Transverse colon (tissue), 4 donors: ENCODE measurements around the gene APOA1.

Experiments
- EP300 ChIP-seq: sonication (generic); formaldehyde crosslinking; IDR thresholded peaks from one replicate; pipeline ENCODE4 v1.6.1; 2017; ENCODE audit warnings: antibody characterized with exemption, low read depth
- POLR2A ChIP-seq: fragments of 450-650 bp; IDR thresholded peaks from one replicate; pipeline ENCODE4 v1.6.1; 2016; ENCODE audit warnings: antibody characterized with exemption, mild to moderate bottlenecking, moderate library complexity
- POLR2AphosphoS5 ChIP-seq, 3 donors: sonication (generic); formaldehyde crosslinking; IDR thresholded peaks; one replicate each; pipeline ENCODE4 v1.6.1; 2016; ENCODE audit warnings: antibody characterized with exemption in 3 of 3
- TF ChIP-seq, protein P1 (sequence below), 5 experiments: fragments of 200-600 bp in 3 of 5; fragments of 450-650 bp in 2 of 5; sonication (generic) in 3 of 5; IDR thresholded peaks; 1 replicate in 2 of 5; 2 replicates in 3 of 5; pipeline ENCODE4 v1.5.1; 2016 to 2017; ENCODE audit warnings: antibody characterized with exemption in 5 of 5, inconsistent platforms in 3 of 5, mild to moderate bottlenecking in 2 of 5, moderate library complexity in 1 of 5

DNA sequence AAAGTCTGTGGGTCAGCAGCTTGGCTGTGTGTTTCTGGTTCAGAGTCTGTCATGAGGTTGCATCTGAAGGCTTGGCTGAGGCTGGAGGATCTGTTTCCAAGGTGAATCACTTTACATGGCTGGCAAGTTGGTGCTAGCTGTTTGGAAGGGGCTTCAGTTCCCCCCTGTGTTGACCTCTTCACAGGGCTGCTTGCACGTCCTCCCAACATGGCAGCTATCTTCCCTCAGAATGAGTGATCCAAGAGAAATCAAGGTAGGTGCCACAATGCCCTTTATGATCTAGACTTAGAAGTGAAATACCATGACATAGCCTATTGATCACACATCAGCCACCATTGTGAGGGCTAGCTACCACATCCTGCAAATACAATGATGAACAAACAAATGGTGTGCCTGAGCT, 24.3 kb downstream of the APOA1 start:
- TF ChIP-seq, protein P1, sequence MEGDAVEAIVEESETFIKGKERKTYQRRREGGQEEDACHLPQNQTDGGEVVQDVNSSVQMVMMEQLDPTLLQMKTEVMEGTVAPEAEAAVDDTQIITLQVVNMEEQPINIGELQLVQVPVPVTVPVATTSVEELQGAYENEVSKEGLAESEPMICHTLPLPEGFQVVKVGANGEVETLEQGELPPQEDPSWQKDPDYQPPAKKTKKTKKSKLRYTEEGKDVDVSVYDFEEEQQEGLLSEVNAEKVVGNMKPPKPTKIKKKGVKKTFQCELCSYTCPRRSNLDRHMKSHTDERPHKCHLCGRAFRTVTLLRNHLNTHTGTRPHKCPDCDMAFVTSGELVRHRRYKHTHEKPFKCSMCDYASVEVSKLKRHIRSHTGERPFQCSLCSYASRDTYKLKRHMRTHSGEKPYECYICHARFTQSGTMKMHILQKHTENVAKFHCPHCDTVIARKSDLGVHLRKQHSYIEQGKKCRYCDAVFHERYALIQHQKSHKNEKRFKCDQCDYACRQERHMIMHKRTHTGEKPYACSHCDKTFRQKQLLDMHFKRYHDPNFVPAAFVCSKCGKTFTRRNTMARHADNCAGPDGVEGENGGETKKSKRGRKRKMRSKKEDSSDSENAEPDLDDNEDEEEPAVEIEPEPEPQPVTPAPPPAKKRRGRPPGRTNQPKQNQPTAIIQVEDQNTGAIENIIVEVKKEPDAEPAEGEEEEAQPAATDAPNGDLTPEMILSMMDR (IDR thresholded peaks at IDR 0.05) = no peak
- TF ChIP-seq POLR2AphosphoS5 (IDR thresholded peaks at IDR 0.05) (no peak), POLR2A (no peak), EP300 (no peak)
